ENCODE results near the gene RPL29.

RPL29 gene

DNA sequence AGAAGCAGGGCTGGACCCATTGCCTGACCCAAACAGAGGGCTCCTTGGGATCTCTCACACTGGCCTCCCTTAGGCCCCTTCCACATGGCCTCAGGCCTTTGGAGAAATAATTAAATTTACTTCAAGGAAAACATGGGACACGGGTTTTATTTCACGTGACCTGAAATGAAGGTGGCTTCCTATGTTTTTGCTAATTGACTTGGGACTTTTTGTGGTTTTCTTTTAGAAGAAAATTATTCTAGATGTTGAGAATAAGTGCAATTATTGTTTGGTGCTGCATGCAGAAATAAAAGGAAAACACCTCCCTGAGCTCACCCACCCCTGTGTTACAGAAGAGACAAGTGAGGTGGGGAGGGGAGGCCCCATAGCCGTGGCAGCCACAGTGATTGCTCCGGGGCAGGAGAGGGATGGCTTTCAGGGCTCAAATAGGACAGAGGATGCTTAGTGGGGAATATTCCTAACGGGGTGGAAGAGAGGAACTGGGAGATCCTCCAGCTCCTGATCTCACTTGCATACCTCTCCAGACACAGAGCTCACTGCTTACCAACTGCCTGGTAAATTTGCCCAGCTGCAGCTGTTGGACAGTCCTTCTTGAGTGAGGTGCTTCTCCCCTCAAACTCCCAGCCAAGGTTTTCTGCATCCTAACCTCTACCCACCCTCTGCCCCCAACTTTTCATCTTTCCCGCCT, 29.2 kb upstream of the RPL29 start:
- DNase-seq, result no peak

GRCh38 chr3:52023860-52024764, 28.4 kb upstream of the RPL29 start:
- DNase-seq, result no peak

- DNase-seq, result no peak
These were observed 27.5 kb upstream of the RPL29 start for GRCh38 chr3:52023101-52023770.

DNA sequence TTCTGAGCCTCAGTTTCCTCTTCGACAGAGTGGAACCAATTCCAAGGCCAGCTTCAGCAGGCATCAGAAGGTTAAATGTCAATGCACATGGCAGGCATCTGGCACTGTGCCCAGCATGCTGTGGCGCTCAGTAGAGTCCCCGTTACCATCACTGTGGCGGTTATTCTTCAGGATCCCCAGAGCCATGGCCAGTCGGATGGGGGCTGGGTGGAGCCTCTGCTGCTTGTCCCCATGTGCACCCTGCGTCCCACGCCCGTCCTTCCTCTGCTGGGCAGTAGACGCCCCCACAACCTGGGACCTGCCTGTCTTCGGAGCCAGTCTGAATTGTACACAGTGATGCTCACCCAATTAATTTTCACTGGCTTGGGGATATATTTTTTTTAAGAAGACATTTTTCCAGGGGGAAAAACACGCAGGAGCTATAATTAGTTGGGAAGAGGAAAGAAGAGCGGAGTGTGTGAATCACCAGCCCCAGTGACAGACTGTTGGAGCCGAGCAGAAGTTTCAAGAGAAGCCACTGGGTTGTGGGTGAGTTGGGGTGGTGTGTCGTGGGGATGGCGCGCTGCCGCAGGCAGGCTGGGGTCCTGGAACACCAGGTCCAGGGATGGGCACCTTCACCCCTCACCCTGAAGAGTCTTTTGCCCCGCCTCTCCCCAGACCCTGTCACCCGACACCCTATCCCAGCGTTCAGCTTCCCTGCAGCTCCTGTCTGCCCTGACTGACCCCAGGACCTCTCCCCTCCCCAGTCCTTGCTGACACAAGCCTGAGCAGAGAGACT, 26.8 kb upstream of the RPL29 start:
- peak; percentile 0 for DNase-seq

GRCh38 chr3:52021489-52022268, 26.0 kb upstream of the RPL29 start:
- DNase-seq, result peak; percentile 40

DNA sequence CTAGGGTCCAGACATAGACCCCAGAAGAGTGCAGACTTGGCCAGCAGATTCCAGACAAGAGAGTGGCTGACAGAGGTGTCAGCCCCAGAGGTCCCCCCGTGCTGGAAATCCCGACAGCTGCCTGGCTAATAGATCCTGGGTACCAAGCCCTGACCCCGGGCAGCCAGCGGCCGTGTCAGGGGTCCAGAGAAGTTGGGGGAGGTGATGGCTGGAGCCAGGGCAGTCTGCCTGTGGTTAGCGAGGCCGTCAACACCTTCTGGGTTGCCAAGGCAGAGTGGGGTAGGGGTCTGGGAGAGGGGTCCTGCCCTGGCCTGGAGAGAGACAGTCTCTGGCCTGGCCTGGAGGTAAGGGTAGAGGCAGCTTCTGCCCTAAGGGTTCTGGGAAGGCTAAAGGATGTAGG, 25.1 kb upstream of the RPL29 start:
- no peak for DNase-seq

GRCh38 chr3:52019352-52020080, 23.8 kb upstream of the RPL29 start:
- DNase-seq, result no peak

DNA sequence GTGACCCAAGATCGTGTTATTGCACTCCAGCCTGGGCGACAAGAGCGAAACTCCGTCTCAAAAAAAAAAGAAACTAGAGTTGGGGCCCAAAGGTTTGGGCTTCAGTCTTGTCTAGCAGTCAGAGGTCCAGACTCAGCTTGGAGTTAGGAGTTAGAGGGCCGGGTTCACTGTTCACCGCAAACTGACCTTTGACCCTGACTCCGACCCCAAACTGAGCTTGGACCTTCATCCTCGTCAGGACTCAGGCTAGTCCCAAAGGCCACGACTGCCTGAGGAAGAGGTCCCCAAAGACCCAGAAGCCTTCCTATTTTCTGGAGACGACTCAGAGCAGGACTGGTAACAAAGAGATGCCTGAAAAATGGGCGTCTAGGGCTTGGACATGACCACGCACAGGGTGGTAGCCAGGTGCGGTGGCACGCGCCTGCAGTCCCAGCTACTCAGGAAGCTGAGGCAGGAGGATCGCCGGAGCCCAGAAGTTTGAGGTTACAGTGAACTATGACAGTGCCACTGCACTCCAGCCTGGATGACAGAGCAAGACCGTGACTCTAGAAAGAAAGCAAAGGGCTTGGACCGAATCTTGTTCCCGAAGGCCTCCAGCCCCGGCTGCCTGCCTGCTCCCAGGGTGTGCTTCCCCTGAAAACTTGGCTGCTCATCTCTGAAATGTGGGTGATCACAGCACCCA, 22.8 kb upstream of the RPL29 start:
- no peak for DNase-seq

- DNase-seq, result no peak
These were observed 21.9 kb upstream of the RPL29 start for GRCh38 chr3:52017586-52017985.

DNA sequence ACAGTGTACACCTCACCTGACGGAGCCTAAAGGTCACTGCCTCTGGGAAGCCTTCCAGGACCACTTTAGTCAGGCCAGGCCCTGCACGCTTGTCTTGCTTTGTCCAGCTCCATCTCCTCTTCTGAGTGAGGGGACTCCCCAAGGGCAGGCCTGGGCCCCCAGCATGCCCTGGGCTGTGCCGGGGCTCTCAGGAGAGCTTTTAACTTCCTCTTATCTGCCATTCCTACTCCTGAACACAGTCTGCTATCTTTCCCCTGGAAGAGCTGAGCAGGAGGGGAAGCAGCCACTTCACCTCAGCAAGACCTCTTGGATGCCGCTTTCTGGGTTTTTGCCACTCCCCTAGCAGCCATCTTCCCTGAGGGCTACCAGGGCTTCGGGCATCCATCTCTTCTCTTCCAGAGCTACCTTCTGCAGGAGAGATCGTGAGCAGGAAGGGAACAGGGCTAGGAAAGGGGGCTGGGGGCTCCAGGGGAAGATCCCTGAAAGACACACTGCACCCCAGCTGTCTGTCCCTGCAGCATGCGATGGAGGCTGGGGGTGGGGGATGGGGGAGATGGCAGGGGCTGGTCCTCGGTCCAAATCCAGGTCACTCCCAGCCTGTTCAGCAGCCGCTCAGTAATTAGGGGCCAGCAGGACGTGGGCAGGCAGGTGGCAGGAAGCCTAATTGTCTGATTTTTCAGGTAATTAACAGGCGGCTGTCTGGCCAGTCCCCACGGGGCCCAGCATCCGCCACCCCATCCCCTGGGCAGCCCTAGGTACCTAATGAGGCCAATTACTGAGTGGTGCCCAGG, 19.9 kb upstream of the RPL29 start:
- peak; percentile 14 for DNase-seq

DNA sequence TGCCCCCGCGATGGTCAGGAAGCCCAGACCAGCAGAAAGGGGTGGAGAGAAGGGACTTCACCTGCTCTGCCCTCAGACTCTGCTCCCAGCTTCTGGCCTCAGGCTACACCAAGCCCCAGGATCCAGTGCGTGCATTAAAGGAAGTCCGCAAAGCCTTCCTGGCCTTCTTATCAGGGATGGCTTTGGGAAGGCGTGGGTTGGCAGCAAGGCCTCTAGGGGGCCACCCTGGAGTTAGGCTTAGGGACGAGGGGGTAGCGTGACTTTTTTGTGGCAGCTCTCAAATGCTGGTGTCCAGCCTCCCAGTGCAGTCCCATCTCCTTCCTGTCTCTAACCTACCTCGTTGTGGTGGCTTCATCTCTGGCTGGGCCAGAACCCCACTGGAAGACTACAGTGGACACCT, 18.9 kb upstream of the RPL29 start:
- DNase-seq, result no peak

DNA sequence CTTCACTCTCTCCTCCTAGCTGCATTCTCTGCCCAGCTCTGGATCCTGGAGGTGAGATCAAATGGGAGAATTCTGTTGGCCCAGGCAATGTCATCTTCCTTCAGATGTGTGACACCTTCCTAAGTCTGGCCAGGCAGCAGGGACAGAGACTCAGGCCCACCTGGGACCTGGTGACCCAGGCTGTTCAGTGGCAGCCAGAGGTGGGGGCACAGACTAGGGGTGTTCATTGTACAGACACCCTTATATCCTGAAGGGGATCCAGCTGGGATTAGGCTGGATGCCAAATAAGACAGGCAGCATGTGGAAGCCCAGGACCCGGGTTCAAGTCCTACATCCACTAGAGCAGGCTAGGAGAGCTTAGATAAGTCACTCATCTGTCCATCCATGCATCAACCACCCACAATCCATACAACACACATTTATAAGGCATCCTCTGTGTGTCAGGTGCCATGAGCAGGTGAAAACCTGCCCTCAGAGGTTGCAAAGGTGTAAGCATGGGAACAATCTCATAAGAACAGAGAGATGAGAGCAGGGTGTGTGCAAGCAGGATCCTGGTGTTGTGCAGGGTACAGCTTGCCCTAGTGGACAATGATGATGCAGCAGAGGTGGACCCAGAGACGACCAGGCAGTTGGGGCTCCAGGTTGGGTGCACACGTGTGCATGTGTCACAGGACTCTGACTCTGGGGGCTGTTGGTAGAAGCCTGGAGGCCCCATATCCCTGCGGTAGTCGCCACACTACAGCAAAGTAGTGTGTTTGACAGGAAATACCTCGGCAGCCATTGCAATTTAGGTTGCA, 18.3 kb upstream of the RPL29 start:
- no peak for DNase-seq

GRCh38 chr3:52012699-52013098, 17.0 kb upstream of the RPL29 start:
- DNase-seq, result no peak

DNA sequence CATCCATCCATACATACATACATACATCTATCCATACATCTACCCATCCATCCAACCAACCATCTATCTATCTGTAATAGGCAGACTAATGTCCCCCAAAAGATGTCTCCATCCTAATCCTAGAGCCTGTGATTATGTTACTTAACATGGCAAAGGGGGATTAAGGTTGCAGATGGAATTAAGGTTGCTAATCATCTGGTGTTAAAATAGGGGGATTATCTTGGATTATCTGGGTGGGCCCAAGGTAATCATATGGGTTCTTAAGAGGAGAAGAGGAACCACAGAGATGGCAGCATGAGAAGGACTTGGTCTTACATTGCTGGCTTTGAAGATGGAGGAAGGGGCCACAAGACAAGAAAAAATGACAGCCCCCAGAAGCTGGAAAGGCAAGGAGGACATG, 14.7 kb upstream of the RPL29 start:
- no peak for DNase-seq

- DNase-seq, result no peak
These were observed 11.6 kb upstream of the RPL29 start for GRCh38 chr3:52007291-52007690.

DNA sequence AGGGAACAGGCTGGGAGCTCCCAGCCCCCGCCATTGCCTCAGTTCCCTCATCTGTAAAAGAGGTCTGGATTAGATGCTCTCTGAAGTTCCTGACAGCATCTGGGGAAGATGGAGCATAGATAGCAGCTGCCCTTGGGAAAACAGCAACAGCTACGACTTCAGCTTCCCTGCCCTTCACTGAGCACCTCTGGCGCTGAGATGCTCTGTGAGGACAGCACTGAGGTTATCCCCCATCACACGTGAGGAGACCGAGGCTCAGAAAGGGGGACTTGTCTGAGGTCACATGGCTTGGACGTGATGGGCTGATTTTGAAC, 11.1 kb upstream of the RPL29 start:
- no peak for DNase-seq

GRCh38 chr3:52006017-52006819, 10.5 kb upstream of the RPL29 start:
- DNase-seq, result no peak

GRCh38 chr3:52005571-52005986, 9.9 kb upstream of the RPL29 start:
- DNase-seq, result peak; percentile 3
